GM12878 (cell line): ENCODE data around the gene CELSR2. TPM values are rescaled to one million over a fixed set of nuclear protein-coding genes. Genes with fewer than 3 reads are reported as not detected.

Experiments used
- ATAC-seq: fragments of 200-7000 bp; cut with Tn5 transposase; 3 replicates; pipeline ENCODE4 v1.9.1; 2020; ENCODE audit warnings: mild to moderate bottlenecking, moderate library complexity
- BruUV-seq: library from RNA; stranded (reverse); fragments of 400-500 nt; replicated peaks from 2 replicates; lab custom pipeline; 2021; lab: Mats Ljungman, UMichigan
- CTCF ChIA-PET: fragments of 300-600 bp; sonication (Branson Sonifier 250); formaldehyde crosslinking; extraction: SDS; loops from one replicate; lab custom pipeline; 2021; ENCODE audit warnings: inconsistent platforms; lab: Yijun Ruan, JAX
- POLR2A ChIA-PET: fragments of 350-600 bp; formaldehyde crosslinking; extraction: SDS; loops from one replicate; lab custom pipeline; 2021; ENCODE audit warnings: inconsistent platforms; lab: Charles Lee
- RAD21 ChIA-PET: fragments of 300-600 bp; sonication (Branson Sonifier 250); formaldehyde crosslinking; loops from one replicate; lab custom pipeline; 2023; ENCODE audit warnings: antibody characterized with exemption; ENCODE audit not compliant: unreplicated experiment; lab: Charles Lee
- SMC1A ChIA-PET: fragments of 300-600 bp; sonication (Branson Sonifier 250); formaldehyde crosslinking; loops from one replicate; lab custom pipeline; 2023; ENCODE audit not compliant: unreplicated experiment, uncharacterized antibody; lab: Charles Lee
- DNase-seq: peaks from one replicate; pipeline ENCODE4 v3.0.0-alpha.2; 2011; ENCODE audit warnings: low read depth, low spot score
- FAIRE-seq: peaks from 3 replicates; lab custom pipeline; 2011; peaks lifted over from hg19 to GRCh38; lab: Jason Lieb, UNC
- H2AFZ ChIP-seq: 2 replicates; pipeline ENCODE4 v1.6.0; 2011; ENCODE audit warnings: low read depth, low read length, control low read depth; ENCODE audit not compliant: control insufficient read depth
- H3K27ac ChIP-seq: 2 replicates; pipeline ENCODE4 v1.5.1; 2011; ENCODE audit warnings: control low read depth; ENCODE audit not compliant: control insufficient read depth, insufficient read depth
- H3K27me3 ChIP-seq, 2 experiments: replicated peaks in 1 of 2; 2 replicates each; pipeline versions ENCODE4 v1.6.0 to v1.6.1; 2011; ENCODE audit warnings: low read length in 1 of 2; ENCODE audit not compliant: control insufficient read depth in 2 of 2, insufficient read depth in 2 of 2
- H3K36me3 ChIP-seq, 2 experiments: 2 replicates each; pipeline ENCODE4 v1.5.1; 2011; ENCODE audit warnings: low read length in 1 of 2; ENCODE audit not compliant: control insufficient read depth in 2 of 2, insufficient read depth in 2 of 2
- H3K4me1 ChIP-seq: 2 replicates; pipeline ENCODE4 v1.6.1; 2011; ENCODE audit warnings: mild to moderate bottlenecking, low read length, moderate library complexity, mixed read lengths; ENCODE audit not compliant: control insufficient read depth, insufficient read depth
- H3K4me2 ChIP-seq: 2 replicates; pipeline ENCODE4 v1.6.0; 2011; ENCODE audit warnings: control low read depth; ENCODE audit not compliant: control insufficient read depth, insufficient read depth
- H3K4me3 ChIP-seq: fragments of 200-600 bp; sonication (generic); 2 replicates; pipeline ENCODE4 v1.5.1; 2016
- H3K79me2 ChIP-seq: 2 replicates; pipeline ENCODE4 v1.6.0; 2011; ENCODE audit warnings: low read length; ENCODE audit not compliant: control insufficient read depth, insufficient read depth
- H3K9ac ChIP-seq: 2 replicates; pipeline ENCODE4 v1.8.0; 2011; ENCODE audit warnings: low read length, control low read depth, mixed read lengths; ENCODE audit not compliant: control insufficient read depth, insufficient read depth
- H3K9me3 ChIP-seq: replicated peaks from 3 replicates; pipeline ENCODE4 v1.5.1; 2011; ENCODE audit warnings: mild to moderate bottlenecking, low read length; ENCODE audit not compliant: control insufficient read depth, insufficient read depth
- H4K20me1 ChIP-seq: 2 replicates; pipeline ENCODE4 v1.6.0; 2011; ENCODE audit not compliant: control insufficient read depth, insufficient read depth
- CBX3 ChIP-seq: fragments of 200-600 bp; sonication (generic); IDR thresholded peaks from 2 replicates; pipeline ENCODE4 v1.6.1; 2016; ENCODE audit warnings: low read depth, borderline replicate concordance
- CREM ChIP-seq: IDR thresholded peaks from 2 replicates; pipeline ENCODE4 v1.6.1; 2014; ENCODE audit warnings: antibody characterized with exemption, low read depth
- HDAC2 ChIP-seq: fragments of 200-600 bp; sonication (generic); IDR thresholded peaks from 2 replicates; pipeline ENCODE4 v1.6.1; 2017
- JUND ChIP-seq: IDR thresholded peaks from 2 replicates; pipeline ENCODE4 v1.6.1; 2012; ENCODE audit warnings: low read depth, mild to moderate bottlenecking, low read length, improper control_type of control experiment, moderate library complexity
- KDM1A ChIP-seq: fragments of 200-600 bp; sonication (generic); IDR thresholded peaks from 2 replicates; pipeline ENCODE4 v1.6.1; 2016; ENCODE audit warnings: borderline replicate concordance
- MEF2B ChIP-seq: fragments of 450-650 bp; IDR thresholded peaks from 2 replicates; pipeline ENCODE4 v1.6.1; 2018; ENCODE audit warnings: mild to moderate bottlenecking, moderate library complexity; ENCODE audit not compliant: partially characterized antibody, poor library complexity, severe bottlenecking
- RELA ChIP-seq: fragments of 450-650 bp; IDR thresholded peaks from 2 replicates; pipeline ENCODE4 v1.8.0; 2014; ENCODE audit warnings: borderline replicate concordance; ENCODE audit not compliant: partially characterized antibody
- SP1 ChIP-seq: IDR thresholded peaks from one replicate; pipeline ENCODE4 v1.6.1; 2011; ENCODE audit warnings: low read depth, low read length
- ZNF217 ChIP-seq: fragments of 450-650 bp; IDR thresholded peaks from 2 replicates; pipeline ENCODE4 v1.6.1; 2017; ENCODE audit warnings: antibody characterized with exemption, mild to moderate bottlenecking
- WGBS: methylation state at CpG from one replicate; pipeline ENCODE4 v1.1.6; 2016; ENCODE audit warnings: low lambda C conversion rate; ENCODE audit not compliant: insufficient replicate concordance, insufficient coverage; ENCODE audit errors: missing lambda C conversion rate; 5-methylcytosine and 5-hydroxymethylcytosine counted together
- in situ Hi-C: fragments of 300-500 bp; cut with MboI; formaldehyde crosslinking; loops from 9 replicates; pipeline ENCODE4 v1.14.3; 2018; ENCODE audit warnings: mixed read lengths
- intact Hi-C: fragments of 100-400 bp; cut with micrococcal nuclease; formaldehyde crosslinking; loops from one replicate; pipeline ENCODE4 v1.14.2; 2022; ENCODE audit not compliant: unreplicated experiment
- polyA plus RNA-seq, 11 experiments: library from polyadenylated mRNA; depleted of rRNA in 4 of 11; unstranded in 6 of 11; stranded (reverse) in 5 of 11; fragments of >200 nt; fragmentation: Nextera tagmentation in 4 of 11; fragmentation: Illumina TruSeq in 1 of 11; extraction: Ambion mirVana in 4 of 11; extraction: Trizol in 1 of 11; gene quantifications; 1 replicate in 1 of 11; 2 replicates in 10 of 11; pipeline versions ENCODE4 v1.2.1 to v1.2.3, GENCODE V29; 2011 to 2016; ENCODE audit warnings: inconsistent platforms in 2 of 11, missing spikeins in 2 of 11, low read depth in 1 of 11
- total RNA-seq, 4 experiments: library from RNA; depleted of rRNA in 3 of 4; stranded (reverse); fragments of >200 nt in 3 of 4; fragmentation: Illumina TruSeq in 1 of 4; extraction: Trizol in 1 of 4; gene quantifications; 2 replicates each; pipeline versions ENCODE4 v1.2.1 to v1.2.3, GENCODE V29; 2013 to 2021
- TF ChIP-seq, protein P1 (sequence below): IDR thresholded peaks from 2 replicates; pipeline ENCODE4 v1.6.1; 2012; ENCODE audit warnings: low read depth, low read length, improper control_type of control experiment
- TF ChIP-seq, protein P2 (sequence below): fragments of 450-650 bp; IDR thresholded peaks from 2 replicates; pipeline ENCODE4 v1.6.1; 2016; ENCODE audit warnings: mild to moderate bottlenecking
- TF ChIP-seq, protein P3 (sequence below): fragments of 450-650 bp; IDR thresholded peaks from 2 replicates; pipeline ENCODE4 v1.6.1; 2016; ENCODE audit warnings: mild to moderate bottlenecking
- TF ChIP-seq, protein P4 (sequence below): IDR thresholded peaks from 2 replicates; pipeline ENCODE4 v1.6.1; 2012; ENCODE audit warnings: improper control_type of control experiment, low read depth, low read length; ENCODE audit not compliant: insufficient replicate concordance

CELSR2 gene
- total and polyA plus RNA-seq, 10 of the 15 experiments (the other 5 are each of a cell fraction or from before 2014, with no cell fraction given) = under 0.01 to 0.15 (median 0.04) TPM; not detected in 2

DNA sequence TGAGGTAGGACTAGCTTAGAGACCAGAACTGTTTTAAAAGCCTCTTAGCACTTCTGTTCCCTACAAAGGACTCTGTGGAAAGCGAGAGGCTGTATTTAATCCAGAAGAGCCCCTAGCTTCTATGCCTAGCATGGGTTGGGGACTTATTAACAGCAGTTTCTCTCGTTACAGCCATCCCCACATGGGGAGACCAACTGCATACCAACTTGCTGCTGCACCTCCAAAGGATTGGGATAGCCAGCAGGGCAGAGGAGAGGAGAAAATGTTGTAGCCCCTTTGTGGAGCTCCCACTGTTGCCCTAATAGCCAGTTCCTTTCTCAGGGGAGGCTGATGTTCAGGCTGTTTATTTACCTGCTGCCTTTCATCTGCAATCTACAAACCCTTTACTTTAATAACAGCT, 11.0 kb upstream of the CELSR2 start (continued):
- TF ChIP-seq CBX3 = no peak
- TF ChIP-seq ZNF217 = no peak
- TF ChIP-seq, protein P1, sequence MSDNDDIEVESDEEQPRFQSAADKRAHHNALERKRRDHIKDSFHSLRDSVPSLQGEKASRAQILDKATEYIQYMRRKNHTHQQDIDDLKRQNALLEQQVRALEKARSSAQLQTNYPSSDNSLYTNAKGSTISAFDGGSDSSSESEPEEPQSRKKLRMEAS = no peak
- TF ChIP-seq CREM = no peak

DNA sequence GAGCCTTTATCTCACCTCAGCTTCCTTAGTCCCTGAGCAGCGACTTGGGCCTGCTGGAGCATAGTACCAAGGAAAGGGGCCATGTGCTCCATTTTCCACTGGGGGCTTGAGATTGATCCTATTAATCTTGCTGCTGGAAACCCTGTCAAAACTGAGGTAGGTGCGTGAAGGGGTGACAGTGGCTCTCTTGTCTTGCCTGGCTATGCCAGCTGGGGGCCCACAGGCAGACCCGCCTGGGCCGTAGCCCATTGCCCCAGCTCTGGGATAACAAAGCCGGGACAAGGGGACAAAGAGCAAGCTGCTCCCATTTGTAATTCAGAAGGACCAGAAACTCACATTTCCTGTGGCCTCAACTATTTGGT, 10.3 kb upstream of the CELSR2 start:
- POLR2A ChIA-PET = no interaction called here
- no peaks in the 10 kb centered on the region for H3K79me2 ChIP-seq
- SMC1A ChIA-PET = interaction anchor here (1.1 to 1.5 kb wide), 2 partner anchors 22 to 293 kb away, joined by 3 to 4 read pairs; no protein-coding TSS in a partner anchor
- FAIRE-seq = no peak
- intact Hi-C loops (no loop called here), in situ Hi-C loops (no loop called here)
- H3K36me3 ChIP-seq = peaks cover 18 to 35% of the 10 kb centered on the region in 2 experiments
- H2AFZ ChIP-seq = no peak overlapping the region
- no peaks in the 10 kb centered on the region for H3K4me1 ChIP-seq
- H3K27me3 ChIP-seq = no peaks in the 10 kb centered on the region
- no peak for ATAC-seq
- RAD21 ChIA-PET = interaction anchor here (0.8 to 1.9 kb wide), 4 partner anchors 38 to 294 kb away, joined by 3 to 7 read pairs (median 3); partner anchors contain the start of gene SORT1
- WGBS = 93% methylated on average over 5 of the region's 5 CpGs
- CTCF ChIA-PET = interaction anchor here (0.7 to 2.4 kb wide), 7 partner anchors 38 to 401 kb away, joined by 3 to 11 read pairs (median 5); no protein-coding TSS in a partner anchor
- H3K4me2 ChIP-seq = no peak overlapping the region
- H3K9ac ChIP-seq = no peak overlapping the region
- BruUV-seq = no TSS peak
- DNase-seq = no peak
- no peaks in the 10 kb centered on the region for H4K20me1 ChIP-seq
- no peaks in the 10 kb centered on the region for H3K9me3 ChIP-seq
- no peak overlapping the region for H3K4me3 ChIP-seq
- no peak overlapping the region for H3K27ac ChIP-seq
- TF ChIP-seq, protein P2, sequence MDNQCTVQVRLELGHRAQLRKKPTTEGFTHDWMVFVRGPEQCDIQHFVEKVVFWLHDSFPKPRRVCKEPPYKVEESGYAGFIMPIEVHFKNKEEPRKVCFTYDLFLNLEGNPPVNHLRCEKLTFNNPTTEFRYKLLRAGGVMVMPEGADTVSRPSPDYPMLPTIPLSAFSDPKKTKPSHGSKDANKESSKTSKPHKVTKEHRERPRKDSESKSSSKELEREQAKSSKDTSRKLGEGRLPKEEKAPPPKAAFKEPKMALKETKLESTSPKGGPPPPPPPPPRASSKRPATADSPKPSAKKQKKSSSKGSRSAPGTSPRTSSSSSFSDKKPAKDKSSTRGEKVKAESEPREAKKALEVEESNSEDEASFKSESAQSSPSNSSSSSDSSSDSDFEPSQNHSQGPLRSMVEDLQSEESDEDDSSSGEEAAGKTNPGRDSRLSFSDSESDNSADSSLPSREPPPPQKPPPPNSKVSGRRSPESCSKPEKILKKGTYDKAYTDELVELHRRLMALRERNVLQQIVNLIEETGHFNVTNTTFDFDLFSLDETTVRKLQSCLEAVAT = no peak
- TF ChIP-seq HDAC2 = no peak
- TF ChIP-seq JUND = no peak
- TF ChIP-seq, protein P3, sequence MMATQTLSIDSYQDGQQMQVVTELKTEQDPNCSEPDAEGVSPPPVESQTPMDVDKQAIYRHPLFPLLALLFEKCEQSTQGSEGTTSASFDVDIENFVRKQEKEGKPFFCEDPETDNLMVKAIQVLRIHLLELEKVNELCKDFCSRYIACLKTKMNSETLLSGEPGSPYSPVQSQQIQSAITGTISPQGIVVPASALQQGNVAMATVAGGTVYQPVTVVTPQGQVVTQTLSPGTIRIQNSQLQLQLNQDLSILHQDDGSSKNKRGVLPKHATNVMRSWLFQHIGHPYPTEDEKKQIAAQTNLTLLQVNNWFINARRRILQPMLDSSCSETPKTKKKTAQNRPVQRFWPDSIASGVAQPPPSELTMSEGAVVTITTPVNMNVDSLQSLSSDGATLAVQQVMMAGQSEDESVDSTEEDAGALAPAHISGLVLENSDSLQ = no peak
- no peak for TF ChIP-seq KDM1A
- TF ChIP-seq, protein P4, sequence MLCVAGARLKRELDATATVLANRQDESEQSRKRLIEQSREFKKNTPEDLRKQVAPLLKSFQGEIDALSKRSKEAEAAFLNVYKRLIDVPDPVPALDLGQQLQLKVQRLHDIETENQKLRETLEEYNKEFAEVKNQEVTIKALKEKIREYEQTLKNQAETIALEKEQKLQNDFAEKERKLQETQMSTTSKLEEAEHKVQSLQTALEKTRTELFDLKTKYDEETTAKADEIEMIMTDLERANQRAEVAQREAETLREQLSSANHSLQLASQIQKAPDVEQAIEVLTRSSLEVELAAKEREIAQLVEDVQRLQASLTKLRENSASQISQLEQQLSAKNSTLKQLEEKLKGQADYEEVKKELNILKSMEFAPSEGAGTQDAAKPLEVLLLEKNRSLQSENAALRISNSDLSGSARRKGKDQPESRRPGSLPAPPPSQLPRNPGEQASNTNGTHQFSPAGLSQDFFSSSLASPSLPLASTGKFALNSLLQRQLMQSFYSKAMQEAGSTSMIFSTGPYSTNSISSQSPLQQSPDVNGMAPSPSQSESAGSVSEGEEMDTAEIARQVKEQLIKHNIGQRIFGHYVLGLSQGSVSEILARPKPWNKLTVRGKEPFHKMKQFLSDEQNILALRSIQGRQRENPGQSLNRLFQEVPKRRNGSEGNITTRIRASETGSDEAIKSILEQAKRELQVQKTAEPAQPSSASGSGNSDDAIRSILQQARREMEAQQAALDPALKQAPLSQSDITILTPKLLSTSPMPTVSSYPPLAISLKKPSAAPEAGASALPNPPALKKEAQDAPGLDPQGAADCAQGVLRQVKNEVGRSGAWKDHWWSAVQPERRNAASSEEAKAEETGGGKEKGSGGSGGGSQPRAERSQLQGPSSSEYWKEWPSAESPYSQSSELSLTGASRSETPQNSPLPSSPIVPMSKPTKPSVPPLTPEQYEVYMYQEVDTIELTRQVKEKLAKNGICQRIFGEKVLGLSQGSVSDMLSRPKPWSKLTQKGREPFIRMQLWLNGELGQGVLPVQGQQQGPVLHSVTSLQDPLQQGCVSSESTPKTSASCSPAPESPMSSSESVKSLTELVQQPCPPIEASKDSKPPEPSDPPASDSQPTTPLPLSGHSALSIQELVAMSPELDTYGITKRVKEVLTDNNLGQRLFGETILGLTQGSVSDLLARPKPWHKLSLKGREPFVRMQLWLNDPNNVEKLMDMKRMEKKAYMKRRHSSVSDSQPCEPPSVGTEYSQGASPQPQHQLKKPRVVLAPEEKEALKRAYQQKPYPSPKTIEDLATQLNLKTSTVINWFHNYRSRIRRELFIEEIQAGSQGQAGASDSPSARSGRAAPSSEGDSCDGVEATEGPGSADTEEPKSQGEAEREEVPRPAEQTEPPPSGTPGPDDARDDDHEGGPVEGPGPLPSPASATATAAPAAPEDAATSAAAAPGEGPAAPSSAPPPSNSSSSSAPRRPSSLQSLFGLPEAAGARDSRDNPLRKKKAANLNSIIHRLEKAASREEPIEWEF = no peak
- TF ChIP-seq RELA = no peak
- TF ChIP-seq SP1 = no peak
- TF ChIP-seq MEF2B = no peak
